Astrocyte (in vitro differentiated cells and primary cell): ENCODE results near the gene CCDC91. TPM values are rescaled to one million over a fixed set of nuclear protein-coding genes. Genes with fewer than 3 reads are reported as not detected.

Experiments
- DNase-seq: peaks from one replicate; pipeline ENCODE4 v3.0.0-alpha.2; 2010; ENCODE audit warnings: low read depth
- FAIRE-seq: peaks from 2 replicates; lab custom pipeline; 2011; peaks lifted over from hg19 to GRCh38; lab: Jason Lieb, UNC
- H2AFZ ChIP-seq: 2 replicates; pipeline ENCODE4 v1.6.0; 2012; ENCODE audit warnings: low read depth, low read length, inconsistent platforms
- H3K27ac ChIP-seq: 2 replicates; pipeline ENCODE4 v1.5.1; 2011; ENCODE audit warnings: low read depth, low read length, inconsistent platforms
- H3K27me3 ChIP-seq: 2 replicates; pipeline ENCODE4 v1.6.0; 2011; ENCODE audit warnings: low read length, inconsistent platforms; ENCODE audit not compliant: insufficient read depth
- H3K36me3 ChIP-seq: 2 replicates; pipeline ENCODE4 v1.5.1; 2011; ENCODE audit warnings: low read length, inconsistent platforms; ENCODE audit not compliant: insufficient read depth
- H3K4me1 ChIP-seq: 2 replicates; pipeline ENCODE4 v1.5.1; 2011; ENCODE audit warnings: low read length, inconsistent platforms; ENCODE audit not compliant: insufficient read depth
- H3K4me2 ChIP-seq: 2 replicates; pipeline ENCODE4 v1.6.0; 2012; ENCODE audit warnings: low read length, inconsistent platforms
- H3K4me3 ChIP-seq: 2 replicates; pipeline ENCODE4 v1.5.1; 2011; ENCODE audit warnings: low read depth, mild to moderate bottlenecking, low read length, inconsistent platforms; ENCODE audit not compliant: insufficient read depth
- H3K79me2 ChIP-seq: 2 replicates; pipeline ENCODE4 v1.6.0; 2012; ENCODE audit warnings: mild to moderate bottlenecking, low read length, inconsistent platforms; ENCODE audit not compliant: insufficient read depth
- H3K9ac ChIP-seq: 2 replicates; pipeline ENCODE4 v1.6.0; 2012; ENCODE audit warnings: mild to moderate bottlenecking, low read length, inconsistent platforms
- H3K9me3 ChIP-seq: 2 replicates; pipeline ENCODE4 v1.5.1; 2012; ENCODE audit warnings: low read depth, mild to moderate bottlenecking, low read length, inconsistent platforms; ENCODE audit not compliant: insufficient read depth
- H4K20me1 ChIP-seq: 2 replicates; pipeline ENCODE4 v1.6.0; 2012; ENCODE audit warnings: low read length, inconsistent platforms; ENCODE audit not compliant: insufficient read depth
- H3K27ac Mint-ChIP-seq: one replicate; pipeline ENCODE4 v1.8.0; 2021; ENCODE audit warnings: mild to moderate bottlenecking, mixed read lengths; ENCODE audit not compliant: unreplicated experiment
- H3K27me3 Mint-ChIP-seq: one replicate; pipeline ENCODE4 v1.8.0; 2021; ENCODE audit warnings: low read depth, mixed read lengths; ENCODE audit not compliant: unreplicated experiment
- H3K36me3 Mint-ChIP-seq: one replicate; pipeline ENCODE4 v1.8.0; 2021; ENCODE audit warnings: low read depth, mixed read lengths; ENCODE audit not compliant: unreplicated experiment
- H3K4me1 Mint-ChIP-seq: one replicate; pipeline ENCODE4 v1.8.0; 2021; ENCODE audit warnings: low read depth, mixed read lengths; ENCODE audit not compliant: unreplicated experiment
- H3K4me3 Mint-ChIP-seq: one replicate; pipeline ENCODE4 v1.8.0; 2021; ENCODE audit warnings: mild to moderate bottlenecking, moderate library complexity, mixed read lengths; ENCODE audit not compliant: unreplicated experiment
- H3K9me3 Mint-ChIP-seq: one replicate; pipeline ENCODE4 v1.8.0; 2021; ENCODE audit warnings: mild to moderate bottlenecking, mixed read lengths; ENCODE audit not compliant: unreplicated experiment
- CTCF ChIP-seq: IDR thresholded peaks from 2 replicates; pipeline ENCODE4 v1.5.1; 2011; ENCODE audit warnings: low read depth, mild to moderate bottlenecking, inconsistent platforms, low read length, moderate library complexity; ENCODE audit not compliant: insufficient read depth
- EZH2 ChIP-seq: IDR thresholded peaks from 2 replicates; pipeline ENCODE4 v1.6.1; 2012; ENCODE audit warnings: mild to moderate bottlenecking, low read length, inconsistent platforms; ENCODE audit not compliant: insufficient read depth
- total RNA-seq: library from RNA; stranded (reverse); gene quantifications from 2 replicates; pipeline ENCODE4 v1.2.1, GENCODE V29; 2021

The CCDC91 gene
- total RNA-seq, 1 donor from 2014 or later = 19.3 TPM

- Mint-ChIP-seq H3K4me3 (no peak overlapping the region), H3K27ac (peak overlapping the region; percentile 81), H3K9me3 (no peaks in the 10 kb centered on the region), H3K27me3 (no peaks in the 10 kb centered on the region), H3K36me3 (no peaks in the 10 kb centered on the region), H3K4me1 (peaks cover 13% of the 10 kb centered on the region)
- FAIRE-seq (no peak), DNase-seq (no peak)
- Histone ChIP-seq H3K79me2 (no peaks in the 10 kb centered on the region), H3K4me1 (peaks cover 7% of the 10 kb centered on the region), H3K9me3 (no peaks in the 10 kb centered on the region), H3K4me3 (no peak overlapping the region), H3K27me3 (no peaks in the 10 kb centered on the region), H3K27ac (no peak overlapping the region), H3K4me2 (no peak overlapping the region), H3K36me3 (no peaks in the 10 kb centered on the region), H4K20me1 (no peaks in the 10 kb centered on the region), H3K9ac (no peak overlapping the region), H2AFZ (no peak overlapping the region)
- TF ChIP-seq CTCF (no peak), EZH2 (no peak)
Observed at GRCh38 chr12:28171356-28172060, 18.7 kb upstream of the CCDC91 start.

GRCh38 chr12:28172434-28173030 lies 17.7 kb upstream of the CCDC91 start:
- Mint-ChIP-seq H3K36me3 (no peaks in the 10 kb centered on the region), H3K27me3 (no peaks in the 10 kb centered on the region), H3K4me3 (no peak overlapping the region), H3K27ac (no peak overlapping the region), H3K4me1 (peaks cover 13% of the 10 kb centered on the region), H3K9me3 (no peaks in the 10 kb centered on the region)
- TF ChIP-seq EZH2 = no peak
- TF ChIP-seq CTCF = peak; percentile 80
- H3K27ac ChIP-seq = no peak overlapping the region
- H4K20me1 ChIP-seq = no peaks in the 10 kb centered on the region
- no peak overlapping the region for H3K9ac ChIP-seq
- H3K27me3 ChIP-seq = no peaks in the 10 kb centered on the region
- H2AFZ ChIP-seq = no peak overlapping the region
- peaks cover 7% of the 10 kb centered on the region for H3K4me1 ChIP-seq
- no peaks in the 10 kb centered on the region for H3K9me3 ChIP-seq
- no peaks in the 10 kb centered on the region for H3K79me2 ChIP-seq
- no peak overlapping the region for H3K4me2 ChIP-seq
- DNase-seq = peak; percentile 47
- peak; percentile 88 for FAIRE-seq
- no peaks in the 10 kb centered on the region for H3K36me3 ChIP-seq
- H3K4me3 ChIP-seq = no peak overlapping the region

GRCh38 chr12:28173440-28173839 lies 16.8 kb upstream of the CCDC91 start:
- Histone ChIP-seq H3K27ac (no peak overlapping the region), H3K9me3 (no peaks in the 10 kb centered on the region), H3K36me3 (no peaks in the 10 kb centered on the region), H3K4me3 (no peak overlapping the region), H2AFZ (no peak overlapping the region), H4K20me1 (no peaks in the 10 kb centered on the region), H3K4me2 (no peak overlapping the region), H3K27me3 (no peaks in the 10 kb centered on the region), H3K9ac (no peak overlapping the region), H3K79me2 (no peaks in the 10 kb centered on the region), H3K4me1 (peaks cover 7% of the 10 kb centered on the region)
- Mint-ChIP-seq H3K4me1 (peaks cover 13% of the 10 kb centered on the region), H3K9me3 (no peaks in the 10 kb centered on the region), H3K36me3 (no peaks in the 10 kb centered on the region), H3K4me3 (no peak overlapping the region), H3K27me3 (no peaks in the 10 kb centered on the region), H3K27ac (no peak overlapping the region)
- no peak for DNase-seq
- FAIRE-seq = no peak
- TF ChIP-seq CTCF (no peak), EZH2 (no peak)
